NT2/D1 (cell line): Measurements from ENCODE around the gene FAM53B.
A peak's percentile ranks its signal among the peaks of the same experiment; 100 is the strongest.

Experiments
- DNase-seq: peaks from one replicate; pipeline ENCODE4 v3.0.0-alpha.2; 2011; ENCODE audit warnings: low read depth, low spot score
- H3K27me3 ChIP-seq: 2 replicates; pipeline ENCODE4 v1.6.0; 2011; ENCODE audit warnings: mild to moderate bottlenecking; ENCODE audit not compliant: insufficient read length, insufficient read depth
- H3K36me3 ChIP-seq: 2 replicates; pipeline ENCODE4 v1.6.1; 2011; ENCODE audit warnings: mild to moderate bottlenecking, low read length, mixed read lengths; ENCODE audit not compliant: insufficient read depth, insufficient read length
- H3K4me1 ChIP-seq: 2 replicates; pipeline ENCODE4 v1.5.1; 2011; ENCODE audit not compliant: insufficient read depth, insufficient read length
- H3K4me3 ChIP-seq: 2 replicates; pipeline ENCODE4 v1.5.1; 2011; ENCODE audit warnings: low read depth; ENCODE audit not compliant: insufficient read length
- H3K9ac ChIP-seq: 2 replicates; pipeline ENCODE4 v1.6.0; 2011; ENCODE audit warnings: low read depth; ENCODE audit not compliant: insufficient read length
- H3K9me3 ChIP-seq: 2 replicates; pipeline ENCODE4 v1.5.1; 2011; ENCODE audit warnings: mild to moderate bottlenecking, low read length; ENCODE audit not compliant: insufficient read depth
- SUZ12 ChIP-seq: IDR thresholded peaks from 2 replicates; pipeline ENCODE4 v1.6.1; 2011; ENCODE audit not compliant: insufficient read length, insufficient read depth; ENCODE audit errors: extremely low read depth
- YY1 ChIP-seq: IDR thresholded peaks from 2 replicates; pipeline ENCODE4 v1.6.1; 2011; ENCODE audit not compliant: insufficient read length, insufficient read depth
- ZNF274 ChIP-seq: IDR thresholded peaks from 2 replicates; pipeline ENCODE4 v1.6.1; 2011; ENCODE audit warnings: mild to moderate bottlenecking, low read depth, low read length

Gene FAM53B

DNA sequence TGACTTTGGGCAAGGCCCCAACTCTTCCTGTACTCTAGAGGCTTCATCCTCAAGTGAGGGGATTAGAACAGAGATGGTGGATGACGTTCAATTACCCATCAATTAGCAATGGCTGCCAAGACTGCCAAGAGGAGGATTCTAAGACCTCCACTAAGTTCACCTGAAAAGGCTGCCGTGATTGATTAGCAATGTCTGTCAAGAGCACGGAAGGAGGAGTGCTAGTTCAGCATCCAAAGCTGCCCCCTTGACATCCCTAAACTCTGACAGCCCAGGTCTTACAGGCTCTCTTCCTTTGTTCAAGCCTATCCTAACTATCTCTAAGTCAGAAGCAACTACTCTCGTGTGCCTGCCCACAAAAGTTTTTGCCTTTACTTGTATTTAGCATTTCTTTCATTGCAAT, 68.4 kb downstream of the FAM53B start:
- H3K27me3 ChIP-seq: no peaks in the 10 kb centered on the region
- no peak for TF ChIP-seq SUZ12
- TF ChIP-seq YY1: no peak
- TF ChIP-seq ZNF274: no peak
- DNase-seq: no peak
- peaks cover 29% of the 10 kb centered on the region for H3K36me3 ChIP-seq
- H3K4me3 ChIP-seq: no peak overlapping the region
- peaks cover 14% of the 10 kb centered on the region for H3K4me1 ChIP-seq
- no peaks in the 10 kb centered on the region for H3K9me3 ChIP-seq
- H3K9ac ChIP-seq: no peak overlapping the region

DNA sequence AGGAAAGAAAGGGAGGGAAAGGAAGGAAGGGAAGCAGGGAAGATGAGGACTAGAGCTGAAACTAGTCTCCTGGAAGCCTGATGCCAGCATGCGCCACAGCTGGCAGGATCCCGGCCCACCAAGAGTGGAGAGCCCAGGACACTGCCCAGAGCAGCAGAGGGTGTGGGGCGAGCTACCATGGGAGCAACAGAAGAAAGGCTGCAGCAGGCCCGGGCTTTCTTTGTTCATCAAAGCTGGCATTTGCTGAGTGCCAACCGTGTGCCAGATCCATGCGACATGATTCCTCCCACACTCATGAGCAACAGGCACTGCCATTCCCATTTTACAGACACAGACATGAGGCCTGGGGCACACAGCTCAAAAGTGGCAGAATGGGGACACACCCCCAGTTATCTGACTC, 68.9 kb downstream of the FAM53B start:
- Histone ChIP-seq H3K36me3 (peaks cover 23% of the 10 kb centered on the region), H3K4me3 (no peak overlapping the region), H3K27me3 (no peaks in the 10 kb centered on the region), H3K4me1 (peaks cover 19% of the 10 kb centered on the region), H3K9me3 (no peaks in the 10 kb centered on the region), H3K9ac (no peak overlapping the region)
- DNase-seq: no peak
- TF ChIP-seq ZNF274: no peak
- TF ChIP-seq SUZ12: no peak
- no peak for TF ChIP-seq YY1

DNA sequence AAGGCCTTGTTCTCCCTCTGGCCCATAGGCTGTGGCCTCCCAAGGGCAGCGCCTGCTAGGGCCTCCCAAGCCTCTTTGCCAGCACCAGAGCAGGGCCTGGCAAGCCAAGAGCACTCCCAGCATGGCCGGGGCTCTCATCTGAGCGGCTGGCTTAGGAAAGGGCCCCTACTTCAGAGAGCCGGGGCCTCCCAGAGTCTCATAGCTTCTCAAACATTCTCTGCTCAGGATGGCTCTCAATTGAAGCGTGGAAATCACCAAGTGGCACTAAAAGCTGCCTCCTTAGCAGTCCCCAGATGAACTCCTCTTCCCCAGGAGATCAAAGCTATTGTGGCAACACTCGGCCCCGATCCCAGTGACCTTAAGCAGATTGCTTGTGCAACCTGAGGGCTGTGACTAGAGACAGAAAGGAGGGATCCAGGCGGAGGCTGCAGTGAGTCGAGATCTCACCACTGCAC, 69.4 kb downstream of the FAM53B start:
- no peak overlapping the region for H3K9ac ChIP-seq
- peaks cover 21% of the 10 kb centered on the region for H3K36me3 ChIP-seq
- H3K27me3 ChIP-seq: no peaks in the 10 kb centered on the region
- no peak overlapping the region for H3K4me3 ChIP-seq
- DNase-seq: no peak
- peaks cover 21% of the 10 kb centered on the region for H3K4me1 ChIP-seq
- H3K9me3 ChIP-seq: no peaks in the 10 kb centered on the region
- TF ChIP-seq YY1 (no peak), SUZ12 (no peak)

DNA sequence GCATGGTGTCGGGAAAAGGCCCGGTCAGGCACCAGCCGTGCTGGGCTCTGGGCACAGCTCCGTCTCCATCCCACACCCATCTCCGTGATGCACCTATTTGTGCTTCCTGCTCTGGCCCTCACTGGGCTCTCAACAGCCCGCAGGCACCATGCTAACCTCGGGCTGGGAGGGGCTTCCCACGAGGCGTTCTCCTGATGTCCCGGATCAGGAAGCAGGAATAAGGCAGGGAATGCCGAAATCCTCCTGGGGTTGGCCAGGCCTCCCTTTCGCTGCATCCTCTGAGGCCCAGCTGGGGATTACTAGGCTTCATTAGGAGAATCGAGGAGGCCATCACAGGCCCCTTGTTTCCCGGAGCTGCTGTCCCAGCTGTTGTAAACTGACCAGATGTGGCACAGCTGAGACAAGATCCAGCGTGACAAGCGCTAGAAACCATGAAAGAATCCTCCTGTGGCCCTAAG, 72.0 kb downstream of the FAM53B start:
- no peak for DNase-seq
- Histone ChIP-seq H3K9me3 (no peaks in the 10 kb centered on the region), H3K4me1 (peaks cover 16% of the 10 kb centered on the region), H3K4me3 (no peak overlapping the region), H3K9ac (no peak overlapping the region), H3K27me3 (no peaks in the 10 kb centered on the region), H3K36me3 (peaks cover 13% of the 10 kb centered on the region)
- TF ChIP-seq ZNF274: no peak

DNA sequence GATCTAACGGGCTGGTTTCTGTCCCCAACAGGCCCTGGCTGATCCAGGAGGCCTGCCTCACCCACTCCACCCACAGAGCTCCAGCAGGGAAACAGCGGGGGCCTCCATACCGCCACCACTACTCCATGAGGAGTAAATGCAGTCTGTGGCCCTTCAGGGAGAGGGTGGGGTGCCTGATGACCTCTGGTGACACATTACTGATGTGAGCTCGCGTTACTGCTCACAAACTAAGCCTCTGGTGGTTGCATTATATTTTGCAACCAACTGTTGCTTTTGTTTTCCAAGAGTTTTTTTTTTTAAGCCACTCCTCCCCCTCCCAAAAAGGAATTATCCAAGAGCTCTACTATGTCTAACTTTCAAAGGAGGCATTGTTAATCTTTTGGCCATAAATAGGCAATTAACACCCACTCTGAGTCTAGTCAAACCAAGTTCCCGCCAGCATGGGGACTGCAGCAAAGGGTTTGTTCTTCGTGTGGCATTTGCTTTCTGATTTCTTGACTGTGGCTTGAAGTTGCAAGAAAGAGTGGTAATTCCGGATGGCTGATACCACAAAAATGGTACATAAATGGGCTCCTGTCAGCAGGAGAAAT, 72.6 kb downstream of the FAM53B start:
- H3K9ac ChIP-seq: no peak overlapping the region
- TF ChIP-seq YY1: no peak
- TF ChIP-seq ZNF274: no peak
- TF ChIP-seq SUZ12: no peak
- H3K9me3 ChIP-seq: no peaks in the 10 kb centered on the region
- H3K27me3 ChIP-seq: no peaks in the 10 kb centered on the region
- peaks cover 14% of the 10 kb centered on the region for H3K4me1 ChIP-seq
- no peak overlapping the region for H3K4me3 ChIP-seq
- no peak for DNase-seq
- peaks cover 13% of the 10 kb centered on the region for H3K36me3 ChIP-seq

DNA sequence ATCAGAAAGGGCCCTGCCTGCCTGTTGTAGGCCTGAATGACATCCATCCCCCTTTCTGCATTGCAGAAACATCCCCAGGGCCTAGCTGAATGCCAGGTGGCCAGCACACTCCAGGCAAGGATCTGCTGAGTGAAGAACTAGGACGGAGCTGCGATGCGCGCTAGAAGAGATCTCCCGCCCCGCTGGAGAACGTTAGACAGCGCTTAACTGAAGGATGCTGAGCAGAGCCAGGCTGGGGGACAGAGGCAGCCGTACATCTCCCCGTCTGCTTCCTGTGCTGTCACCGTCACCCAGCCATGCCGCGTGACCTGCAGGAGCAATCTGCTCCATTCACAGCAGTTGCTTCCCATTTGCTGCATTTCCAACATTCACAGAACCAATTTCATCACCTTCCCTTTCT, 73.3 kb downstream of the FAM53B start:
- no peak for DNase-seq
- peaks cover 14% of the 10 kb centered on the region for H3K4me1 ChIP-seq
- H3K4me3 ChIP-seq: no peak overlapping the region
- H3K36me3 ChIP-seq: peaks cover 13% of the 10 kb centered on the region
- no peaks in the 10 kb centered on the region for H3K27me3 ChIP-seq
- H3K9me3 ChIP-seq: no peaks in the 10 kb centered on the region
- peak overlapping the region; percentile 1 for H3K9ac ChIP-seq
- TF ChIP-seq ZNF274 (no peak), SUZ12 (no peak), YY1 (no peak)

DNA sequence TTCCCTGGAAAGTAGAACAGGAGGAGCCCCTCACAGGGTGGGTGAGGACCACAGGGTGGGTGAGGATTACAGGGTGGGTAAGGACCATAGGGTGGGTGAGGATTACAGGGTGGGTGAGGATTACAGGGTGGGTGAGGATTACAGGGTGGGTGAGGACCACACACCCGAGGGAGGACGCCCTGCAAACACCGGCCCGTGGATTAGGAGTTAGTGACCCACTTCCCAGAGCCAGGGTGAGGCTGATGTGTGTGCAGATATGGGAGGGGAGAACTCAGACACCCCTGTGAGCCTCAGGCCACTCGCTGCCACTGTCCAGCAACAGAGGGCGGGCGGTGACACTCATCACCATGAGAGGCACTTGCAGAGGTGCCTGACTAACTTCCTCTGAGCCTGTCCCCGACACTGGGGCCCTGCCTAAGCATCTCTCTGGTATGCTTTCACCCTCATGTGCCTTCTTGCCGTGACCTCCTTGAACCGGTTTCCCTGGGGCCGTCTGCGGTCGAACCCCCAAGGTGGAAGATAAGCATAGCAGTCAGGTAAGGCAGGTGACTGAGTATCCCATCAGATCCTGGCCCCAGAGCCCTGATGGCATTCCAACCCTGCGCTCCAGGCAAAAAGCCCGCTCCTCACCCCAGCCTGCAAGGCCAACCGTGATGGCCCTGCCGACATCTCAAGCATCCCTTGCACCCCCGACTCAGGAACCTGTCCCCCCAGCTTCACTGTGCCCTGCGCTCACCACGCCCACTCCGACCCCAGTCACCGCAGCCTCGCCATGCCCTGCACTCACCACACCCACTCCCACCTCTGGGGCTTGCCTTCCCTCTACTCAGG, 74.1 kb downstream of the FAM53B start:
- Histone ChIP-seq H3K4me3 (no peak overlapping the region), H3K27me3 (no peaks in the 10 kb centered on the region), H3K4me1 (peaks cover 14% of the 10 kb centered on the region), H3K9me3 (no peaks in the 10 kb centered on the region), H3K9ac (no peak overlapping the region), H3K36me3 (peaks cover 13% of the 10 kb centered on the region)
- no peak for DNase-seq
- TF ChIP-seq YY1 (no peak), SUZ12 (no peak), ZNF274 (no peak)
